Measurements from ENCODE around the gene ABHD17C.

The ABHD17C gene

GRCh38 chr15:80790236-80790635, 95.1 kb downstream of the ABHD17C start:
- DNase-seq: no peak

- DNase-seq: no peak
Measured at GRCh38 chr15:80791004-80791403, 95.9 kb downstream of the ABHD17C start.

- no peak for DNase-seq
Measured at GRCh38 chr15:80796407-80796806, 101.3 kb downstream of the ABHD17C start.

- DNase-seq: no peak
Measured at GRCh38 chr15:80798911-80799310, 103.8 kb downstream of the ABHD17C start.

- DNase-seq: no peak
Measured at GRCh38 chr15:80800067-80800466, 105.0 kb downstream of the ABHD17C start.

GRCh38 chr15:80801891-80802680, 107.0 kb downstream of the ABHD17C start:
- DNase-seq: no peak

GRCh38 chr15:80803580-80804525, 108.7 kb downstream of the ABHD17C start:
- DNase-seq: no peak

- no peak for DNase-seq
Measured at GRCh38 chr15:80804970-80805495, 109.9 kb downstream of the ABHD17C start.
